GM18505 (cell line): ENCODE results near the gene GJB5.

Experiments used
- ATAC-seq: cut with Tn5 transposase; IDR thresholded peaks from one replicate; pipeline ENCODE4 v1.9.1; 2021; ENCODE audit not compliant: unreplicated experiment
- POLR2A ChIP-seq: IDR thresholded peaks from 4 replicates; pipeline ENCODE4 v1.6.1; 2011; ENCODE audit warnings: borderline replicate concordance; ENCODE audit not compliant: insufficient read depth, insufficient read length; ENCODE audit errors: extremely low read depth

GJB5 gene

DNA sequence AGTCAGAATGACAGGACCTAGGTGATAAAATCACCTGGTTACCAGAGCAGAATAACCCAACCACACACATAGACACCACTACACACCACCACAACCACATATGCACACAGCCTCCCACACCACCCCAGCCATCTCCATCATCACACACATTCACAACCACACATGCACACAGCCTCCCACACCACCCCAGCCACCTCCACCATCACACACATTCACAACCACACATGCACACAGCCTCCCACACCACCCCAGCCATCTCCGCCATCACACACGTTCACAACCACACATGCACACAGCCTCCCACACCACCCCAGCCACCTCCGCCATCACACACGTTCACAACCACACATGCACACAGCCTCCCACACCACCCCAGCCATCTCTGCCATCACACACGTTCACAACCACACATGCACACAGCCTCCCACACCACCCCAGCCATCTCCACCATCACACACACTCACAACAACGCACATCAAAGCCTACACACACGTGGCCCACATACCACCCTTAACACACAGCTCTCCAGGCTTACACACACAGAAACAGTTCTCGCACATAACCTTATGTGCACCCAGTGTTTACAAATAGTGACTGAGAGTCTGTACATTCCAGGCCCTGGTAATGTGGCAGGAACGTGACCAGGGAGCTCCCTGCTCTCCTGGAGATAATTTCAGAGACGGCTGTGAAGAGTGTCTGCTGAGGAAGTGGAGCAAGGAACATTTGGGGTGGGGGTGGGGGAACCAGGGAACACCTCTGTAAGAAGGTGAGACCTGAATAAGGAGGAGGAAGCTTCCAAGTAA, 22.9 kb downstream of the GJB5 start:
- ATAC-seq, result no peak
- no peak for TF ChIP-seq POLR2A

DNA sequence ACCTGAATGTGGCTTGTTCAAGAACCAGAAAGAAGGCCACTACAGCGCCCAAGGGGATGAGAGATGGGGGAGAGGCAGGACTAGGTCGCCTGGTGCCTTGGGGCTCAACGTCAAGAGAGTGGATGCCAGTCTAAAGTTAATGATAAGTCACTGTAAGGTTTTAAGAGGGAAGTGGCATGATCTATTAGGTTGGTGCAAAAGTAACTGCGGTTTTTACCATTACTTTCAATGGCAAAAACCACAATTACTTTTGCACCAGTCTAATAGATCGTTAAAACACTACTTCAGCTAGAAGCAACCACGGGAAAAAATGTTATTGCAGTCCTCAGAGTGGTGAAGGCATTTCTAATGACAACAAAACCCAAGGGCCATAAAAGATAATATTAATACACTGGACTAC, 23.5 kb downstream of the GJB5 start:
- ATAC-seq, result no peak

DNA sequence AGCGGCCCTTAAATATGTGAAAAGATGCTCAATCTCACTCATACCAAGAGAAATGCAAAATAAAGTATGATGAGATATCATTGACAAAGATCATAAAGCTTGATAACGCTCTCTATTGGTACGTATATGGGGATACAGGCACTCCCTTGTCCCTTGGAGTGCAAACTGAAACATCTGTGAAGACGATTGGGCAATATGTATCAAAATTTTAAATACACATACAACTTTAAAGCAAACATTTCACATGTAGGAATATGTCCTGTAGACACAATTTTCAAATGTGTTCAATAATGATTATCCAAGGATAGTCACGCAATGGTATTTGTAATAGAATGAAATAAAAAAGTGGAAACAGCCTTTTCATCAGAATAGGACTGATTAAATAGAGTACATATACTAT, 24.2 kb downstream of the GJB5 start:
- no peak for TF ChIP-seq POLR2A
- no peak for ATAC-seq

More for the DNA sequence above, 23.5 kb downstream of the GJB5 start:
- TF ChIP-seq POLR2A, result no peak

DNA sequence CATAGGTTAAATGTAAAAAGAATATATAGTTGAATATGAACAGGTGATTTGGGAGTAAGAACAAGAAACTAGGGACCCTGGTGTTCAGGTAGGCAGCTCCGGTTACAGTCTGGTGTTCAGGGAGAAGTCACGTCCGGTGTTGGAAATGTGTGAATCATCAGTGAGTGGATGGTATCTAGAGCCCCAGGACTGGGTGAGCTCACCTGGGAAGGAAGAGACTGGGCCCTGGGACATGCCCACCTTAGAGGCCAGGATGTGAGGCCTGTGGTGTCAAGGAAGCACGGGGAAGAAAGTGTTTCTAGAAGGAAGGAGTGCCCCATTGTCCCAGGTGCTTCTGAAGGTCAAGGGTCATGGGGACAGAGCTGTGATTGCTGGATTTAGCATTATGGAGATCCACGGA, 24.7 kb downstream of the GJB5 start:
- no peak for TF ChIP-seq POLR2A
- no peak for ATAC-seq

DNA sequence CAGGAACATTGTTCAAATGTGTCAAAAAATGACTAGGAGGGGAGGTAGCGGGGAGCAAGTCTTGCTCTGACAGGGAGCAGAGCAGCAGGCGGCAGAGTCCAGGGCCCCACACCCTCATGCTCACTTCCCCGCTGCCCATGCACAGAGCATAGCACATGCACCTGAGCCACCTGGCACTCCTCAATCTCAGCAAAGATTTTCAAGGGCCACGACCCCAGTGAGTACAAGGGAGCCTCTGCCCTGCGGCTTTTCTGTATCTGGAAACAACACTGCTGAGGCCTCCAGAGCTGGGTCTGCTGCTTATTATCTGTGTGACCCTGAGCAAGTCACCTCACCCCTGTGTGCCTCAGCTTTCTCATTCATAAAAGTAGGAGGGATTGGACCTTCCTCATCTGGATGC, 25.1 kb downstream of the GJB5 start:
- ATAC-seq, result no peak
- no peak for TF ChIP-seq POLR2A

DNA sequence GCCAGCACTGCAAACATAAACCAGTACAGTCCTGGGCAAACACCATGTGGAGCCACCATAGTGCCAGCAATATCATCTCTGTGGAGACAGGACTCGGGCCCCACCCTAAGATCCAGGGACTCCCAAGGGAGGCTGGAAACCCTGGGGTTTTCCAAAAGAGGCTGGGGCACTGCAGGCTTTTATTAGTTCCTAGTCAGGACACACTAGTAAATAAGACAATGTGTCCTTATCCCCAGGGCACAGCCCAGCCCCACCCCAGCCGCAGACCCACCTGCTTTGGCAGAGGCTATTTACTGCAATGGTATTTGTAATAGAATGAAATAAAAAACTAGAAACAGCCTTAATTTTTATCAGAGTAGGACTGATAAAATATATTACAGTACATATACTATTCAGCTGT, 25.7 kb downstream of the GJB5 start:
- TF ChIP-seq POLR2A, result no peak
- no peak for ATAC-seq

DNA sequence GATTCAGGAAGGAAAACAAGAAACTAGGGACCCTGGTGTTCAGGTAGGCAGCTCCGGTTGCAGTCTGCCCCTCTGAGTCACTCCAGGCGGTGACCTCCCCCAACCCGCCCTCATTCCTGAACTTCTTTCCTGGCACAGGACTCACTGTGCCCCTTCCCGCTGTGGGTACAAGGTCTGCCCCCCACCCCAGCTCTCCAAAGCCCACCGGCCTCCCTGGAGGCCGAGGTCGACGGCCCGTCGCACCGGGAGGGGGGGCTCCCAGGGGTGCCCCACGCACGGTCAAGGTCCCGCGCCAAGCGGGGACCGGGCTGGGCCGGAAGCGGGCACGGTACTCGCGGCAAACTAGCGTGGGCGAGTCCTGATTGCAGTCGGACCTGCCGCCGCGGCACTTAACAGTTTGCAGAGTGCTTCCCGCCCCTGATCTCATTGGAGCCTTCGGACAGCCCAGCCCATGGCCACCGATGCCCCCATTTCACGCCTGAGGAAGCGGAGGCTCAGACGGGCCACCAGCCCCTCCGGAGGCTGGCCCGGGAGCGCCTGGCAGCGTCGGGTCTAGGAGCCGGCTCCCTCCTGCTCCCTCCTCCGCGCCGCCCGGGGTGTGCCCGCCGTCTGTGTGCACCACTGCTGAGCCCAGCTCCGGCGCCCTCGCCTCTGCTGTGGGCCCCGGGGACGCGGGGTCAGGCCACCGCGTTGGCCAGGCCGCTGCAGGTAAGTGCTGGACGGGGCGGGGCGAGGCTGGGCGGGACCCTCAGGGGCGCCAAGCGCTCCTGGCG, 26.4 kb downstream of the GJB5 start, which contains the start of gene GJB3:
GJB3 (plus strand) TSS at position 144 of the 773 bp plus-strand sequence. CDS start 3,549 bp downstream, outside the sequence.
- TF ChIP-seq POLR2A, result no peak

DNA sequence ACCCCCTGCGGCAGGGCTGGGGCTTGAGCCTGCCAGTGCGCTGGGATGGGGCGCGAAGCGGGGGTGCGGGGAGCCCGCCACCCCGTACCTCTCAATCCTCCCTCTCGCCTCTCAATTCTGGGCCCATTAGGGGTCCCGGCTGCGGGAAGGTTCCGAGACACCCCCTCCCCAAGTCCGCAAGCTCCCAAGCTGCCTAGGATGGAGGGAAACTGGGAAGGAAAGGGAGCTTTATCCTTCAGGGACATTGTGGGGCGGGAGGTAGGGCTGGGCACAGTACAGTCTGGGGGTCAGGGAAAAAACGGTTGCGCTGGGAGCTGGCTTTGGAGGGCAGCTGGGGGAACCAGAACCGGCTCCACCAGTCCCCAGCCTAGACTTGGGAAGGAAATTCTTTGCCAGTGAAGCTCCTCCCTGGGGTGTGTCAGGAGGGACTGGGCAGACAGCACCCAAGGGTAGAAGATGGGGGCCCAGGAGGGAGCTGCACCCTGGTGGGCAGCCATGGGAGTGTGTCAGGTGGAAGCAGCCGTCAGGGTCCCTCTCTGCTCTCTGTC, 27.1 kb downstream of the GJB5 start:
- ATAC-seq, result no peak
- TF ChIP-seq POLR2A, result no peak

More for the DNA sequence above, 26.4 kb downstream of the GJB5 start, which contains the start of gene GJB3:
- no peak for ATAC-seq

DNA sequence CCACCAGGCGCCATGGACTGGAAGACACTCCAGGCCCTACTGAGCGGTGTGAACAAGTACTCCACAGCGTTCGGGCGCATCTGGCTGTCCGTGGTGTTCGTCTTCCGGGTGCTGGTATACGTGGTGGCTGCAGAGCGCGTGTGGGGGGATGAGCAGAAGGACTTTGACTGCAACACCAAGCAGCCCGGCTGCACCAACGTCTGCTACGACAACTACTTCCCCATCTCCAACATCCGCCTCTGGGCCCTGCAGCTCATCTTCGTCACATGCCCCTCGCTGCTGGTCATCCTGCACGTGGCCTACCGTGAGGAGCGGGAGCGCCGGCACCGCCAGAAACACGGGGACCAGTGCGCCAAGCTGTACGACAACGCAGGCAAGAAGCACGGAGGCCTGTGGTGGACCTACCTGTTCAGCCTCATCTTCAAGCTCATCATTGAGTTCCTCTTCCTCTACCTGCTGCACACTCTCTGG, 29.9 kb downstream of the GJB5 start:
- no peak for TF ChIP-seq POLR2A
- ATAC-seq, result no peak

DNA sequence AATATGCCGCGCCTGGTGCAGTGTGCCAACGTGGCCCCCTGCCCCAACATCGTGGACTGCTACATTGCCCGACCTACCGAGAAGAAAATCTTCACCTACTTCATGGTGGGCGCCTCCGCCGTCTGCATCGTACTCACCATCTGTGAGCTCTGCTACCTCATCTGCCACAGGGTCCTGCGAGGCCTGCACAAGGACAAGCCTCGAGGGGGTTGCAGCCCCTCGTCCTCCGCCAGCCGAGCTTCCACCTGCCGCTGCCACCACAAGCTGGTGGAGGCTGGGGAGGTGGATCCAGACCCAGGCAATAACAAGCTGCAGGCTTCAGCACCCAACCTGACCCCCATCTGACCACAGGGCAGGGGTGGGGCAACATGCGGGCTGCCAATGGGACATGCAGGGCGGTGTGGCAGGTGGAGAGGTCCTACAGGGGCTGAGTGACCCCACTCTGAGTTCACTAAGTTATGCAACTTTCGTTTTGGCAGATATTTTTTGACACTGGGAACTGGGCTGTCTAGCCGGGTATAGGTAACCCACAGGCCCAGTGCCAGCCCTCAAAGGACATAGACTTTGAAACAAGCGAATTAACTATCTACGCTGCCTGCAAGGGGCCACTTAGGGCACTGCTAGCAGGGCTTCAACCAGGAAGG, 30.5 kb downstream of the GJB5 start:
- TF ChIP-seq POLR2A, result no peak
- no peak for ATAC-seq

DNA sequence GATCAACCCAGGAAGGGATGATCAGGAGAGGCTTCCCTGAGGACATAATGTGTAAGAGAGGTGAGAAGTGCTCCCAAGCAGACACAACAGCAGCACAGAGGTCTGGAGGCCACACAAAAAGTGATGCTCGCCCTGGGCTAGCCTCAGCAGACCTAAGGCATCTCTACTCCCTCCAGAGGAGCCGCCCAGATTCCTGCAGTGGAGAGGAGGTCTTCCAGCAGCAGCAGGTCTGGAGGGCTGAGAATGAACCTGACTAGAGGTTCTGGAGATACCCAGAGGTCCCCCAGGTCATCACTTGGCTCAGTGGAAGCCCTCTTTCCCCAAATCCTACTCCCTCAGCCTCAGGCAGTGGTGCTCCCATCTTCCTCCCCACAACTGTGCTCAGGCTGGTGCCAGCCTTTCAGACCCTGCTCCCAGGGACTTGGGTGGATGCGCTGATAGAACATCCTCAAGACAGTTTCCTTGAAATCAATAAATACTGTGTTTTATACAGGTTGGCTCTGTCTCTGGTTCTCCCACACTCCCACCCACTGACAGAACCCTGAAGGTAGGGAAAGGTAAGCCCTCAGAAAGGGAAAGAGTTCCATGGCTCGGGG, 31.1 kb downstream of the GJB5 start:
- TF ChIP-seq POLR2A, result no peak
- ATAC-seq, result no peak

DNA sequence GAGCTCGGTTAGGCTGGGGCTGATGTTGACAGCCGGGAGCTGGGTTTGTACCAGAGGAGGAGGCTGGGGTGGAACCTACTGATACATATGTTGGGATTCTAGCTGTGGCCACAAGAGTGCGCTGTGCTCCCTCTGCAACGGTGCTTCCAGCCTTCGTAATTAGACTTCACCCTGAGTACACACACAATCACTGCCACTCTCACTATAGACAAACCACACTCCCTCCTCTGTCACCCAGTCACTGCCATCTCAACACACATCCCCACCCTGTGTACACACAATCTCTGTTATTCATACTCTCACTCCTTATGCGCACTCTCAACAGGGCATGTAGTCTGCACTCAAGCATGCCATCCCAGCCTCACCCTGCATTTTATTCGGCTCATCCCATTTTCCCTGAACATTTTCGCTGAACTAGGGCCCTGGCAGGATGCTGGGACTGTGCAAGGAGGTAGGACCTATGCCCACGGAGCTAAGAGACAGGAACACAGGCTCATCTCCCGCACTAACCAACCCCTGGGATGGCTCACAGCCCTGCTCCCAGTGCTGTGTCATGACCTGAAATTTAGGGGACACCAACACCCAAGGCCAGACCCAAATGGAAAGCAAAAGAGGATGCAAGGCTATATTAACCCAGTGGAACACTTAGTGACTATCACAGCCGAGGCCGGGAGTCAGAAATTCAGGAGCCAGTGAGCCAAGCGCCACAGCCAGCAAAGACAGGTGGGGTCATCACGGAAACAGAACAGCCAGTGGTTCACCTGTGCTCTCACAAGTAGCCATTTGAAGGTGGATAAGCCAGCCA, 31.9 kb downstream of the GJB5 start:
- ATAC-seq, result no peak
- TF ChIP-seq POLR2A, result no peak
